ENCODE results near the gene ERCC6L2.

The ERCC6L2 gene

GRCh38 chr9:95978106-95978505, 102.6 kb downstream of the ERCC6L2 start:
- no peak for DNase-seq (ENCODE audit: low read depth, low spot score)

- DNase-seq (ENCODE audit: low read depth, low spot score), result no peak
These were observed 104.0 kb downstream of the ERCC6L2 start for GRCh38 chr9:95979446-95979845.

DNA sequence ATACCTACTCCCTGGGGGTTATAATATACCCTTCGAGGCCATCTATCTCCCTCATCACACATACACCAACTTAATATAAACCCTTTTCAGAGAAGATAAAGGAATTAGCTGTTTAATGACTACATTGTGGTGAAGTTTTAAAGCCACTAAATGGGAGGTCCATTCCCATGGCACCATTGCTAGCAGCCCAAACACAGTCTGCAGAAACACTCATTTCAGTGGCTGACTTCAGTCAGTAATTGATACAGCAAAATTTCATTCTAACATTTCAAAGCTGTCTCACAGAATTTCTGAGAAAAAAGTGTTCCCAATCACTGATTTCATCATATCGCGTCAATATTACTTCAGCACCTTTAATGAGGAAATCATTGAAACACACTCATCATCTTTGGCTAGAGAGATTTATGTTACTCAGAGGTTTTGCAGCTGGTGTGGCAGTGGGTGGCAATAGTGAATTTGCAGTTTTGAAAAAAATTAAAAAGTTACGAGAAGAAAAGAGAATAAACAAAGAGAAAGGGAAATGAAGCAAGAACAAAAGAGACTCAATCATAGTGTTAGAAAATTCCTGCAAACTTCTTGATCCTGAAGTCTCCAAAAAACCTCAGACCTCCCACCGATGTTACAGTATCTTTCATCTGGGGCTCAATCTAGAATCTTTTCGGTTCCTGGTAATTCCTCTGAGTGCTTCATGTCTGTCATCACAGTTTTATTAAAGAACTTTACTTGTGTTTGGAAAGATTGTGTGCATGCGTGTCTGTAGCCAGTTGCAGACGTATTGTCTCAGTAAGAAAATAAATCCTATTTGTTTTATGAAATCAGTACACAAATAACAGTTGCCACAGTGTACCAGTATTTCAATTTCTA, 105.0 kb downstream of the ERCC6L2 start:
- no peak for DNase-seq (ENCODE audit: low read depth, low spot score)

DNA sequence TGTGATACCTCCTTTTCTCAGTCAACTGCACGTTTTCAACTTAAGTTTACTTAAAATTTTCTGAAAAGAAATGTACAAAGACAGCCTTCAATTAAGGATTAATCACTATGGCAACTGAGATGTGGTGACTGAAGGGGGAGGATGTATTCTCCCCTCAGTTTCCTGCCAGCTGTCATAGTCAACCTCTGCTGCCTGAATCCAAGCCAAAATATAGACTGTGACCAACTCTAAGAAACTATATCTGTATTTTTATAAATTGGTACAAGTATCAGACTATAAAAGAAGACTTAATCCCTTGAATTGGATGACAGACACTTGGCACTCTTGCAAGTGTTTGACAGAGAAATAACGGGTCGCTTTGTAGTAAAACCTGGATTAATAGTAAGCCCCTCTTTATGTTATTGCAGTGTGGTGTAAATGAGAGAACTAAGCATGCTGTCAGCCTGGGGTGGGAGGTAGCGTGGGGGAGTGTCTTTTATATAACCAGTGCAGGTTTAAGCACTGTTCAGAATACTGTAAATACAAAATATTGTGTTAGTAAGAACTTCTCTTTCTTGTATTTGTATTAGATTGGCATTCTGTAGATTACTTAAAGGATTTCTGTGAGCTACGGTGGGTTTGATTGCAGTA, 106.4 kb downstream of the ERCC6L2 start:
- DNase-seq (ENCODE audit: low read depth, low spot score), result no peak

DNA sequence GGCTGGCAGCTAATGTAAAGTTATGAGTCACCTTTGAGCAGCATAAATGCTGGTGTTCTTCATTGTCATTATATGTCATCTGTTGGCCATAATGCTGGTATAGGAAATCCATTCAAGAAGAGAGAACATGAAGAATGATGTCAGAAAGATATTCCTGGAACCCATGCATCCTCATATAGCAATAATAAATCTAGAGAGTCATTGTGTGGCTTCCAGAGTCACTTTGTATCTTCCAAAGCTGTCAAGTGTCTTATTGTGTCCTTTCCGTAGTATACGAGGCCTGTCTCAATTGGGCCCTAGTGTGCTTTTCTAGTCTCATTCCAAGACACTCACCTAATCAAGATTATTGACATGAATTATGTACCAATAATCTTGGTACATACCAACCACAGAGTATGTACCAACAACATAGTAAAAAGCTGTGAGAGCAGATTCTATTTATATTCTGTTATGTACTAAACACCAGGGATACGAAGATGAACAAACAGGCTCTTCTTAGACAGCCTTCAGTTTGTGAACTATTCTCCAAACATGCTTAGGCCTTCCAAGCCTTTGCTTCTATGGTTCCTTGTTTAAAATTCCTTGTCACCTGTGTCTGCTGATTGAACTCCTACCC, 110.1 kb downstream of the ERCC6L2 start:
- DNase-seq (ENCODE audit: low read depth, low spot score), result no peak

DNA sequence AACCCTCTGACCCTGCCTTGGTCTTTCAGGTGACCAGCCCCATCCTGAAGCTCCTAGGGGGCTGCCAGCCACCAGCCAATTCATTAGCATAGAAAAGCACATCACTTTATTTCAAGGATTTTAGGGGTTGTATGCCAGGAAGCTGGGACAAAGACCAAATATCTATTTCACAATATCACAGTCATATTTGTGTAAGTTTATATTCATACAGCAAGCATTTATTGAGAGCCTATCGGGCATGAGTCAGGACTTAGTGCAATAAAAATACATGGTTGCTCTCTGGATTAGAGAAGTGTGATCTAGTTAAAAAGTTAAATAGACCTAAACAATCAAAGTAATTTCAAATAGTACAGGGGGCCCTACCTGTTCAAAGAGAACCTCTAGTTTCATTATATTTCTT, 113.8 kb downstream of the ERCC6L2 start:
- DNase-seq (ENCODE audit: low read depth, low spot score), result no peak

- DNase-seq (ENCODE audit: low read depth, low spot score), result no peak
These were observed 115.8 kb downstream of the ERCC6L2 start for GRCh38 chr9:95991326-95991725.

DNA sequence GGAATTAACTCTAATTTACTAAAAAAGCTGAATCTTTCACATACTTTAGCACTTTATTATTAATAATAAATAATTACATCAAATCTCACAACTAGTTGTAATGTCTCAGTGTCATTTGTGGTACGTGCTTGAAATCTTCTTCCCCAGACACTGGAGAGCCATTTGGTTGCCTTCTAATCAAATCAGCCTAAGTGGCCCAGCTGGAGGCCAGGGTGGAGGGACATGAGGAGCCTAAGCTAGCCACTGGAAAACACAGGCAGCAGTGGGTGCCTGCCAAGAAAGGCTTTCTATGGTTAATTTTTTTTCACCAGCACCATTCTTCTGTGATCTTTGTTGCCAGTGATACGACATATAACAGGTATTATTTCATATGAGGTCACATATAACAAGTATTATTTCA, 117.0 kb downstream of the ERCC6L2 start:
- no peak for DNase-seq (ENCODE audit: low read depth, low spot score)

DNA sequence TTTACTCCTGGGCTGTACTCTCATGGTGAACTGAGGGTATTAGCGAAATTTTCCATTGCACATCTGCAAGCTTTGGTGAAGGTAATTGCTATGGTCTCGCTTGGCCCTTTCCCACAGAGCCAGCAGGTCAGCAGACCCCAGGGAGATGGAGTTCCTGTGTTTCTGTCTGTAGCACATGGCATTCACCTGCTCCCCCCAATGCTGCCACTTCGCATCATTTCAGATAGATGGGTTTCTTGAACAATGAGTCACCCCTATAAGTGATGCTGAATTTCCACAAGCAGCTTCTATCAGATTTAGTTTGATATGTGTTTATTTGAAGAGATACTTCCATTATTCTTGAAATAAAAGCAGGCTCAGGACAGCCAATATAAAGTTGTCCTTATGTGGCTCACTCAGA, 117.8 kb downstream of the ERCC6L2 start:
- DNase-seq (ENCODE audit: low read depth, low spot score), result no peak

GRCh38 chr9:95999390-95999789, 123.9 kb downstream of the ERCC6L2 start:
- DNase-seq (ENCODE audit: low read depth, low spot score), result no peak

DNA sequence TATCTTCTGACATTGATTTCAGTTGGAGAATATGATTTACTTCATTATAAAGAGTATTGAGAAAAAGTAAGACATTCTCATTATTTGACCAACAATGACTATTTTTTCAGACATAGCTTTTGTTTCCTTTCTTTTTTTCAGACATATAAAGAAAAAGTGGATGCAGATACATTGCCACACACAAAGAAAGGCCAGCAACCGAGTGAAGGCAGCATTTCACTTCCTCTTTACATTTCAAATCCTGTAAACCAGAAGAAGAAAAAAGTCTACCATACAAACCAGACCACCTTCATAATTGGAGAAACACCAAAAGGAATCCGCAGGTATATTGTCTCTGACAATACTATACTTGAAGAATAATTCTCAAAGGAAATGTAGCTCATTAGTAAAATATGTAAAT, 128.9 kb downstream of the ERCC6L2 start:
- DNase-seq (ENCODE audit: low read depth, low spot score), result no peak

- DNase-seq (ENCODE audit: low read depth, low spot score), result peak; percentile 67
These were observed 130.9 kb downstream of the ERCC6L2 start for GRCh38 chr9:96006296-96006879.

GRCh38 chr9:96006961-96007360, 131.5 kb downstream of the ERCC6L2 start:
- DNase-seq (ENCODE audit: low read depth, low spot score), result no peak

DNA sequence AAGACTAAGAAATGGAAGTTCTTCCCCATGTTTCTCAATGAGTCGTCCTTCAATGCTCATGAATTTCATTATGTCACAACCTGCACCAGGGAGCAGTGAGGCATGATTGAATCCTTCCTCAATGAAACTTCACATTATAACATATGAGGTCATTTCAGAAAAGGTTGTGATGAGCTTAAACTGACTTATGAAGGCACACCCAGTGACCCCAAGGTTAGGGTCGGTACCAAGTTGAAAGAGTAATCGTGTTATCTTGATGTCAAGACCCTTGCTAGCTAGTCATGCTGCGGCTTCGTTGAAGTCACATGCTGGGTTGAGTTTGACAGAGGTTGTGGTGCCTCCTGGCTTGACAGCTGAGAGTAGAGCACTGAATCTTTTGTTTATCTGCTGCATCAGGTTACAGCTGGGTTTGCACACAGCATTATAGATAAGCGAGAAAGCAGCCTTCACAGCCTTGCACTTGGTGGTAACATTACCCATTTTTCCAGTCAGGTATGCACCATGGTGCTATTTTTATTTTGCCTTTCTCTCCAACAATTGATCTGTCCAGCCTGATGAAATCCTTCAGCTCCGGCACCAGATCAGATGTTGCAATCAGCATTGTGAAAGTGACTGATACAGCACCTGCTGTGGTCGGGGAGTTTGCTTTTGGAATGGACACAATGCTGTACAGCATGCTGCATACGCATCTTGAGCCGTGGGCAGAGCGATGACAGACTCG, 133.2 kb downstream of the ERCC6L2 start:
- DNase-seq (ENCODE audit: low read depth, low spot score), result no peak

- no peak for DNase-seq (ENCODE audit: low read depth, low spot score)
These were observed 133.7 kb downstream of the ERCC6L2 start for GRCh38 chr9:96009223-96009602.

DNA sequence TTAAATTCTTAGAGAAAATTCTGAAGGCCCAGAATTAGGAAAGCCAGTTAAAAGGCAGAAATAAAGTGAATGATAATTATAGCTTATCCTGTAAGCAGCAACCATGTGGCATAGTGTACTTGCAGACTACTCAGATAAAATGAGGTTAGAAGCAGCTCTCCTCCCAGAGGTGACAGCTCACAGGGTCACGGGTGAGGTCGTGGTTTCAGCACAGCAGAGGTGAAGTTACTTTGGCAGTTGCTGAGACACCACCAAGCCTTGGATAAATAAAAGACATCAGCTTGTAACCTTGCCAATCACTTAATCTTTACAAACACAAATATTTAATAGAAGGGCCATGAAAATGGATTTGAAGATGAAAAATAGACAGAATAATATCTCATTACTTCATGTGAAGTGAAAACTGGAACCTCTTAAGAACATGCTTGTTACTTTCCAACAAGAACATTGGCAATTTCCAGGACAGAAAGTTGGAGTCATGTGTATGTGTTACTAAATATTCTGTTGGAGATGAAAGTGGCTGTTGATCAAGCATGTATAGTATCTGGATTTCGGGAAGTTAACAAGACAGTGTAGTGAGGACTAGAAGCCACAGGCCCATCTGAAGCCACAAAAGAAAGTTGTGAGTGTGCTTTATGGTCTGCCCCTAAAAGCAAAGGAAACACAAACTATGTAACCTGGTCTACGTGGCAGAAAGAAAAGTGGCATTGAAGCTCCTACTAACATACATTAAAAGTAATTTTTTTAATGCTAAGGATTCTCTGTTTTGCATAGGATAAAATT, 134.4 kb downstream of the ERCC6L2 start:
- DNase-seq (ENCODE audit: low read depth, low spot score), result no peak

GRCh38 chr9:96014078-96014477, 138.6 kb downstream of the ERCC6L2 start:
- no peak for DNase-seq (ENCODE audit: low read depth, low spot score)

GRCh38 chr9:96015876-96016686, 140.6 kb downstream of the ERCC6L2 start:
- no peak for DNase-seq (ENCODE audit: low read depth, low spot score)
